IMR-90 (cell line): ENCODE data around the gene UROD. TPM values are rescaled to one million over a fixed set of nuclear protein-coding genes. Genes with fewer than 3 reads are reported as not detected.

Experiments used
- ATAC-seq: fragments of 200-7000 bp; cut with Tn5 transposase; 2 replicates; pipeline ENCODE4 v1.9.1; 2020; ENCODE audit warnings: low read depth, mild to moderate bottlenecking, moderate library complexity
- BruUV-seq: library from RNA; stranded (reverse); fragments of 400-500 nt; replicated peaks from 2 replicates; lab custom pipeline; 2021; lab: Mats Ljungman, UMichigan
- CTCF ChIA-PET: fragments of 300-600 bp; formaldehyde crosslinking; extraction: SDS; loops from one replicate; lab custom pipeline; 2021; ENCODE audit warnings: antibody characterized with exemption; lab: Yijun Ruan, JAX
- POLR2A ChIA-PET: fragments of 300-600 bp; sonication (Branson Sonifier 250); formaldehyde crosslinking; loops from one replicate; lab custom pipeline; 2022; ENCODE audit warnings: antibody characterized with exemption; ENCODE audit not compliant: unreplicated experiment; lab: Charles Lee
- DNase-seq: peaks from one replicate; pipeline ENCODE4 v3.0.0; 2013
- H2AFZ ChIP-seq: replicated peaks from 2 replicates; pipeline ENCODE3; 2013; ENCODE audit warnings: low read length, mild to moderate bottlenecking; ENCODE audit not compliant: poor library complexity
- H2AK5ac ChIP-seq: 2 replicates; pipeline ENCODE4 v1.6.1; 2013; ENCODE audit warnings: low read depth, low read length, inconsistent platforms
- H2AK9ac ChIP-seq: replicated peaks from 2 replicates; pipeline ENCODE3; 2013; ENCODE audit warnings: mild to moderate bottlenecking, low read depth, low read length, moderate library complexity; ENCODE audit not compliant: poor library complexity
- H2BK120ac ChIP-seq: 2 replicates; pipeline ENCODE4 v1.6.1; 2013; ENCODE audit warnings: low read depth, low read length, inconsistent platforms
- H2BK15ac ChIP-seq: 3 replicates; pipeline ENCODE4 v1.6.1; 2013; ENCODE audit warnings: low read depth, low read length, inconsistent platforms
- H2BK20ac ChIP-seq: 2 replicates; pipeline ENCODE4 v1.6.1; 2013; ENCODE audit warnings: low read depth, mild to moderate bottlenecking, inconsistent platforms, low read length, moderate library complexity
- H2BK5ac ChIP-seq: 2 replicates; pipeline ENCODE4 v1.6.1; 2013; ENCODE audit warnings: mild to moderate bottlenecking, low read depth, low read length, inconsistent platforms; ENCODE audit not compliant: poor library complexity, severe bottlenecking
- H3K14ac ChIP-seq: replicated peaks from 2 replicates; pipeline ENCODE4 v1.6.1; 2013; ENCODE audit warnings: low read depth, low read length, inconsistent platforms
- H3K18ac ChIP-seq: 2 replicates; pipeline ENCODE4 v1.6.1; 2013; ENCODE audit warnings: low read depth, low read length, control low read depth
- H3K23ac ChIP-seq: 2 replicates; pipeline ENCODE4 v1.6.1; 2013; ENCODE audit warnings: low read depth, low read length, inconsistent platforms
- H3K27ac ChIP-seq: 2 replicates; pipeline ENCODE4 v1.5.1; 2013; ENCODE audit warnings: mild to moderate bottlenecking, control low read depth, low read length; ENCODE audit not compliant: insufficient read depth
- H3K27me3 ChIP-seq: 2 replicates; pipeline ENCODE4 v1.6.1; 2013; ENCODE audit warnings: low read length; ENCODE audit not compliant: control insufficient read depth, insufficient read depth
- H3K36me3 ChIP-seq: 2 replicates; pipeline ENCODE4 v1.6.1; 2013; ENCODE audit warnings: low read length, mixed read lengths; ENCODE audit not compliant: control insufficient read depth, insufficient read depth
- H3K4ac ChIP-seq: 2 replicates; pipeline ENCODE4 v1.6.1; 2013; ENCODE audit warnings: low read depth, low read length, inconsistent platforms
- H3K4me1 ChIP-seq: 2 replicates; pipeline ENCODE4 v1.6.1; 2013; ENCODE audit warnings: low read length, mixed read lengths; ENCODE audit not compliant: control insufficient read depth, insufficient read depth
- H3K4me2 ChIP-seq: 2 replicates; pipeline ENCODE4 v1.6.1; 2013; ENCODE audit warnings: low read depth, mild to moderate bottlenecking, control low read depth, low read length, moderate library complexity
- H3K4me3 ChIP-seq: 2 replicates; pipeline ENCODE4 v1.5.1; 2013; ENCODE audit warnings: low read depth, mild to moderate bottlenecking, control low read depth, low read length, moderate library complexity; ENCODE audit not compliant: insufficient read depth
- H3K56ac ChIP-seq: 2 replicates; pipeline ENCODE4 v1.6.1; 2013; ENCODE audit warnings: low read length, inconsistent platforms; ENCODE audit not compliant: insufficient read depth; ENCODE audit errors: extremely low read depth
- H3K79me1 ChIP-seq, 2 experiments: 2 replicates each; pipeline ENCODE4 v1.6.1; 2013; ENCODE audit warnings: low read length in 2 of 2, inconsistent platforms in 1 of 2, low read depth in 1 of 2
- H3K9ac ChIP-seq: 2 replicates; pipeline ENCODE4 v1.6.1; 2013; ENCODE audit warnings: low read depth, low read length, control low read depth
- H3K9me1 ChIP-seq: 2 replicates; pipeline ENCODE4 v1.6.1; 2013; ENCODE audit warnings: low read length, inconsistent platforms; ENCODE audit not compliant: insufficient read depth
- H3K9me3 ChIP-seq: 2 replicates; pipeline ENCODE4 v1.6.1; 2013; ENCODE audit warnings: low read length; ENCODE audit not compliant: control insufficient read depth, insufficient read depth
- H4K20me1 ChIP-seq: 2 replicates; pipeline ENCODE4 v1.6.1; 2013; ENCODE audit warnings: low read length, inconsistent platforms; ENCODE audit not compliant: insufficient read depth
- H4K5ac ChIP-seq: 2 replicates; pipeline ENCODE4 v1.6.1; 2013; ENCODE audit warnings: mild to moderate bottlenecking, low read depth, low read length, control low read depth
- H4K8ac ChIP-seq, 2 experiments: 2 replicates each; pipeline ENCODE4 v1.6.1; 2013; ENCODE audit warnings: low read depth in 2 of 2, low read length in 2 of 2, control low read depth in 1 of 2, inconsistent platforms in 1 of 2
- H4K91ac ChIP-seq: 2 replicates; pipeline ENCODE4 v1.6.1; 2013; ENCODE audit warnings: low read depth, low read length, inconsistent platforms; ENCODE audit not compliant: insufficient read depth
- BHLHE40 ChIP-seq: fragments of 150-350 bp; IDR thresholded peaks from 2 replicates; pipeline ENCODE4 v1.6.1; 2016; ENCODE audit warnings: mild to moderate bottlenecking, low read depth, low read length
- CEBPB ChIP-seq: IDR thresholded peaks from 2 replicates; pipeline ENCODE4 v1.6.1; 2012; ENCODE audit warnings: low read depth, low read length, improper control_type of control experiment
- FOS ChIP-seq: fragments of 150-350 bp; IDR thresholded peaks from 2 replicates; pipeline ENCODE4 v1.6.1; 2016; ENCODE audit warnings: low read depth, low read length
- MAZ ChIP-seq: IDR thresholded peaks from 2 replicates; pipeline ENCODE4 v1.6.1; 2012; ENCODE audit warnings: low read depth, mild to moderate bottlenecking, low read length, improper control_type of control experiment, moderate library complexity, borderline replicate concordance
- MXI1 ChIP-seq: IDR thresholded peaks from 2 replicates; pipeline ENCODE4 v1.6.1; 2012; ENCODE audit warnings: low read depth, mild to moderate bottlenecking, low read length, moderate library complexity, borderline replicate concordance
- NFE2L2 ChIP-seq: fragments of 150-350 bp; IDR thresholded peaks from 2 replicates; pipeline ENCODE4 v1.6.1; 2016; ENCODE audit warnings: low read depth, mild to moderate bottlenecking, low read length
- POLR2A ChIP-seq: IDR thresholded peaks from 2 replicates; pipeline ENCODE4 v1.6.1; 2012; ENCODE audit warnings: mild to moderate bottlenecking, low read depth, low read length
- RAD21 ChIP-seq: IDR thresholded peaks from 2 replicates; pipeline ENCODE4 v1.6.1; 2012; ENCODE audit warnings: low read length, improper control_type of control experiment
- RCOR1 ChIP-seq: IDR thresholded peaks from 2 replicates; pipeline ENCODE4 v1.6.1; 2012; ENCODE audit warnings: mild to moderate bottlenecking, low read length, improper control_type of control experiment; ENCODE audit not compliant: insufficient replicate concordance
- RFX5 ChIP-seq: IDR thresholded peaks from 2 replicates; pipeline ENCODE4 v1.8.0; 2012; ENCODE audit warnings: low read depth, mild to moderate bottlenecking, low read length, moderate library complexity
- WGBS, 2 experiments: methylation state at CpG; one replicate each; pipeline versions ENCODE4 v1.1.5 to v1.1.7; 2013; ENCODE audit warnings: missing lambda C conversion rate in 2 of 2; ENCODE audit not compliant: insufficient read length in 1 of 2; ENCODE audit errors: extremely low coverage in 2 of 2; 5-methylcytosine and 5-hydroxymethylcytosine counted together
- dilution Hi-C: fragments of 300-500 bp; cut with HindIII; formaldehyde crosslinking; loops from one replicate; pipeline ENCODE4 v1.14.3; 2018; ENCODE audit warnings: low sequenced_read_pairs; ENCODE audit not compliant: unreplicated experiment
- in situ Hi-C: fragments of 300-500 bp; cut with MboI; formaldehyde crosslinking; loops from 3 replicates; pipeline ENCODE4 v1.14.3; 2019; ENCODE audit warnings: low sequenced_read_pairs, inconsistent platforms, mixed read lengths
- intact Hi-C: fragments of 100-400 bp; cut with micrococcal nuclease; formaldehyde crosslinking; loops from 2 replicates; pipeline ENCODE4 v1.10.0; 2022
- polyA plus RNA-seq, 3 experiments: library from polyadenylated mRNA; depleted of rRNA; stranded (reverse); fragments of >200 nt; gene quantifications; 2 replicates each; pipeline ENCODE4 v1.2.3, GENCODE V29; 2012; ENCODE audit warnings: low replicate concordance in 1 of 3
- total RNA-seq: library from RNA; depleted of rRNA; stranded (reverse); fragments of >200 nt; gene quantifications from 2 replicates; pipeline ENCODE4 v1.2.3, GENCODE V29; 2012
- TF ChIP-seq, protein P1 (sequence below): fragments of 150-350 bp; IDR thresholded peaks from 2 replicates; pipeline ENCODE4 v1.6.1; 2017; ENCODE audit warnings: mild to moderate bottlenecking, antibody characterized with exemption, low read length, low read depth
- TF ChIP-seq, protein P2 (sequence below): conservative IDR thresholded peaks from 2 replicates; pipeline ENCODE4 v1.5.1; 2012; ENCODE audit warnings: mild to moderate bottlenecking, low read depth, low read length, improper control_type of control experiment
- TF ChIP-seq, protein P3 (sequence below): fragments of 150-350 bp; IDR thresholded peaks from 2 replicates; pipeline ENCODE4 v1.6.1; 2016; ENCODE audit warnings: low read depth, mild to moderate bottlenecking, low read length, moderate library complexity, borderline replicate concordance

UROD gene
- total and polyA plus RNA-seq, 2 of the 4 experiments (the other 2 are of a cell fraction): 220 to 224 TPM

DNA sequence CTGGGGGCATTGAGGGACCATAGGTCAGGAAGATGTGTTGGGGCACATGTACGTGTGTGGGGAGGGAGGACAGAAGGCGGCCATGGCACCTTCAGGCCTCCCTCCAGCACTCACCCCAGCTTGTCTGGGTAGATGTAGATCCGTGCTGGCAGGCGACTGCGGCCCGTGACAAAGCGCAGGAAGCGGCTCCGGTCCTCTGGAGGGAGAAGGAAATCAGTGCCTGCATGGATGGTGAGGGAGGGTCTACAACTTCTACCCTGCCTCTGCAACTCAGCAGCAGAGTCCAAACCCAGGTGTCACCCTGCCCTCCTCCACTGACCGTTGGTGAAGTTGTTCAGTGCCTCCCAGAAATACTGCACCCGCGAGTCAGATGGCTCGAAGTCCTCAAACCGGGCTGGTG lies 8.3 kb upstream of the UROD start:
- no peak overlapping the region for H4K8ac ChIP-seq
- H3K9me3 ChIP-seq: no peaks in the 10 kb centered on the region
- H4K5ac ChIP-seq: no peak overlapping the region
- no peak overlapping the region for H3K4me2 ChIP-seq
- CTCF ChIA-PET: no interaction called here
- no peak overlapping the region for H2BK15ac ChIP-seq
- H4K20me1 ChIP-seq: no peaks in the 10 kb centered on the region
- dilution Hi-C loops: no loop called here
- DNase-seq (no peak), ATAC-seq (no peak)
- no peak overlapping the region for H2AK5ac ChIP-seq
- H3K9ac ChIP-seq: no peak overlapping the region
- WGBS, 2 experiments: 100% methylated on average over 4 of the region's 14 CpGs; no CpG with 5 or more reads in 1 of the 2 experiments
- no peak overlapping the region for H3K14ac ChIP-seq
- no peak overlapping the region for H3K18ac ChIP-seq
- no peaks in the 10 kb centered on the region for H3K27me3 ChIP-seq
- TF ChIP-seq POLR2A (no peak), MXI1 (no peak), RFX5 (no peak), RCOR1 (no peak), CEBPB (no peak), NFE2L2 (no peak), RAD21 (no peak), FOS (no peak), BHLHE40 (no peak), MAZ (no peak)
- TF ChIP-seq, protein P1, sequence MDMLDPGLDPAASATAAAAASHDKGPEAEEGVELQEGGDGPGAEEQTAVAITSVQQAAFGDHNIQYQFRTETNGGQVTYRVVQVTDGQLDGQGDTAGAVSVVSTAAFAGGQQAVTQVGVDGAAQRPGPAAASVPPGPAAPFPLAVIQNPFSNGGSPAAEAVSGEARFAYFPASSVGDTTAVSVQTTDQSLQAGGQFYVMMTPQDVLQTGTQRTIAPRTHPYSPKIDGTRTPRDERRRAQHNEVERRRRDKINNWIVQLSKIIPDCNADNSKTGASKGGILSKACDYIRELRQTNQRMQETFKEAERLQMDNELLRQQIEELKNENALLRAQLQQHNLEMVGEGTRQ: no peak
- TF ChIP-seq, protein P2, sequence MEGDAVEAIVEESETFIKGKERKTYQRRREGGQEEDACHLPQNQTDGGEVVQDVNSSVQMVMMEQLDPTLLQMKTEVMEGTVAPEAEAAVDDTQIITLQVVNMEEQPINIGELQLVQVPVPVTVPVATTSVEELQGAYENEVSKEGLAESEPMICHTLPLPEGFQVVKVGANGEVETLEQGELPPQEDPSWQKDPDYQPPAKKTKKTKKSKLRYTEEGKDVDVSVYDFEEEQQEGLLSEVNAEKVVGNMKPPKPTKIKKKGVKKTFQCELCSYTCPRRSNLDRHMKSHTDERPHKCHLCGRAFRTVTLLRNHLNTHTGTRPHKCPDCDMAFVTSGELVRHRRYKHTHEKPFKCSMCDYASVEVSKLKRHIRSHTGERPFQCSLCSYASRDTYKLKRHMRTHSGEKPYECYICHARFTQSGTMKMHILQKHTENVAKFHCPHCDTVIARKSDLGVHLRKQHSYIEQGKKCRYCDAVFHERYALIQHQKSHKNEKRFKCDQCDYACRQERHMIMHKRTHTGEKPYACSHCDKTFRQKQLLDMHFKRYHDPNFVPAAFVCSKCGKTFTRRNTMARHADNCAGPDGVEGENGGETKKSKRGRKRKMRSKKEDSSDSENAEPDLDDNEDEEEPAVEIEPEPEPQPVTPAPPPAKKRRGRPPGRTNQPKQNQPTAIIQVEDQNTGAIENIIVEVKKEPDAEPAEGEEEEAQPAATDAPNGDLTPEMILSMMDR: no peak
- TF ChIP-seq, protein P3, sequence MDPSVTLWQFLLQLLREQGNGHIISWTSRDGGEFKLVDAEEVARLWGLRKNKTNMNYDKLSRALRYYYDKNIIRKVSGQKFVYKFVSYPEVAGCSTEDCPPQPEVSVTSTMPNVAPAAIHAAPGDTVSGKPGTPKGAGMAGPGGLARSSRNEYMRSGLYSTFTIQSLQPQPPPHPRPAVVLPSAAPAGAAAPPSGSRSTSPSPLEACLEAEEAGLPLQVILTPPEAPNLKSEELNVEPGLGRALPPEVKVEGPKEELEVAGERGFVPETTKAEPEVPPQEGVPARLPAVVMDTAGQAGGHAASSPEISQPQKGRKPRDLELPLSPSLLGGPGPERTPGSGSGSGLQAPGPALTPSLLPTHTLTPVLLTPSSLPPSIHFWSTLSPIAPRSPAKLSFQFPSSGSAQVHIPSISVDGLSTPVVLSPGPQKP: no peak
- no peaks in the 10 kb centered on the region for H3K4me1 ChIP-seq
- no peak overlapping the region for H2AFZ ChIP-seq
- H3K23ac ChIP-seq: no peak overlapping the region
- no peak overlapping the region for H3K4me3 ChIP-seq
- H2BK20ac ChIP-seq: no peak overlapping the region
- in situ Hi-C loops: no loop called here
- no peak overlapping the region for H3K56ac ChIP-seq
- no peak overlapping the region for H4K91ac ChIP-seq
- POLR2A ChIA-PET: no interaction called here
- intact Hi-C loops: no loop called here
- no peak overlapping the region for H2AK9ac ChIP-seq
- H3K27ac ChIP-seq: no peak overlapping the region
- H2BK120ac ChIP-seq: no peak overlapping the region
- no peak overlapping the region for H2BK5ac ChIP-seq
- 0 out of 2 replicates have a peak, but pooled peaks cover 3% of the 10 kb centered on the region for H3K9me1 ChIP-seq
- no peak overlapping the region for H3K4ac ChIP-seq
- no TSS peak for BruUV-seq
- H3K36me3 ChIP-seq: peaks cover 62% of the 10 kb centered on the region
- H3K79me1 ChIP-seq: peaks cover 0 to 6% of the 10 kb centered on the region in 2 experiments; a peak in 1 of 4 replicates
